H1 (cell line): ENCODE measurements around the gene BAD. TPM values are rescaled to one million over a fixed set of nuclear protein-coding genes. Genes with fewer than 3 reads are reported as not detected.

Source experiments
- CTBP2 ChIP-seq: IDR thresholded peaks from 2 replicates; pipeline ENCODE4 v1.7.0; 2011; ENCODE audit warnings: borderline replicate concordance, mild to moderate bottlenecking, moderate library complexity, mixed read lengths, low read length; ENCODE audit not compliant: insufficient read depth, insufficient read length
- polyA plus RNA-seq, 7 experiments: library from polyadenylated mRNA; depleted of rRNA in 3 of 7; stranded (reverse) in 5 of 7; unstranded in 2 of 7; fragments of >200 nt in 5 of 7; fragments of 200-250 nt in 2 of 7; gene quantifications; 1 replicate in 5 of 7; 2 replicates in 1 of 7; 4 replicates in 1 of 7; pipeline versions ENCODE4 v1.2.1 to v1.2.3, GENCODE V29; 2011 to 2013; ENCODE audit warnings: missing spikeins in 2 of 7, mixed read lengths in 2 of 7
- total RNA-seq: library from RNA; stranded (reverse); fragmentation: NEBNext Ultra II Directional; extraction: Animal tissue kit (Norgen Biotek cat#: 25700); gene quantifications from 2 replicates; pipeline ENCODE4 v1.2.1, GENCODE V29; 2021

The BAD gene
- total and polyA plus RNA-seq, 2 of the 8 experiments (the other 6 are each of a cell fraction or from before 2014, with no cell fraction given) = 23.1 to 33.7 TPM

- no peak for TF ChIP-seq CTBP2
These were observed 46.9 kb downstream of the BAD start (continued) for GRCh38 chr11:64237484-64237951.
